ENCODE measurements around the gene ROR1. TPM values are rescaled to one million over a fixed set of nuclear protein-coding genes. Genes with fewer than 3 reads are reported as not detected.

Gene ROR1
- total RNA-seq, 3 donors from 2014 or later = 3.1 to 19.8 (median 3.4) TPM

- no peak for ATAC-seq
- TF ChIP-seq CTCF (IDR thresholded peaks at IDR 0.05) = no peak
- intact Hi-C loops (cut with DNase I, micrococcal nuclease) = no loop called here
Measured at GRCh38 chr1:63951059-63951946, 177.5 kb downstream of the ROR1 start.

DNA sequence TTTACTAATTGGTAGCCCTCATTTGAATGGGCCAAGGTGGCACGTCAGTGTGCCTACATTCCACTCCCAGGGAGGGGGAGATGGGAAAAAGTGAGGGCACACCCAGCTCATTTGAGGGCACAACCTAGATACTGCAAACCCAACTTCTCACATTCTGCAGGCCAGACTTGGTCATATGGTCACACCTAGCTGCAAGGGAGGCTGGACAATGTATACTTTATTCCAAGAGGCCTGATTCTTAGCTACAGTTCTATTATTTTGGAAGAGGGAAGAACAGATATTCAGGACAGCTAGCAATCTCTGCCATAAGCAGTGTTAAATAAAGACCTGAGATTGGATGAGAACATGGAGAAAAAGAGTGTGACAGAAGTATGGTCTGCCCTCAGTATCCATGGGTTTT, 180.4 kb downstream of the ROR1 start:
- H3K36me3 ChIP-seq (ENCODE audit: low read depth) = no peaks in the 10 kb centered on the region
- H3K4me3 ChIP-seq = no peak overlapping the region
- no peak for ATAC-seq
- intact Hi-C loops (cut with DNase I, micrococcal nuclease) = no loop called here
- peaks cover 12% of the 10 kb centered on the region for H3K9me3 ChIP-seq
- H3K4me1 ChIP-seq (ENCODE audit: low read depth) = no peaks in the 10 kb centered on the region
- no peak for TF ChIP-seq CTCF (IDR thresholded peaks at IDR 0.05)
- no peak for DNase-seq

More at GRCh38 chr1:63951059-63951946, 177.5 kb downstream of the ROR1 start:
- H3K4me1 ChIP-seq (ENCODE audit: low read depth) = no peaks in the 10 kb centered on the region
- DNase-seq = no peak
- H3K4me3 ChIP-seq = no peak overlapping the region
- peaks cover 12% of the 10 kb centered on the region for H3K9me3 ChIP-seq
- no peaks in the 10 kb centered on the region for H3K36me3 ChIP-seq (ENCODE audit: low read depth)

DNA sequence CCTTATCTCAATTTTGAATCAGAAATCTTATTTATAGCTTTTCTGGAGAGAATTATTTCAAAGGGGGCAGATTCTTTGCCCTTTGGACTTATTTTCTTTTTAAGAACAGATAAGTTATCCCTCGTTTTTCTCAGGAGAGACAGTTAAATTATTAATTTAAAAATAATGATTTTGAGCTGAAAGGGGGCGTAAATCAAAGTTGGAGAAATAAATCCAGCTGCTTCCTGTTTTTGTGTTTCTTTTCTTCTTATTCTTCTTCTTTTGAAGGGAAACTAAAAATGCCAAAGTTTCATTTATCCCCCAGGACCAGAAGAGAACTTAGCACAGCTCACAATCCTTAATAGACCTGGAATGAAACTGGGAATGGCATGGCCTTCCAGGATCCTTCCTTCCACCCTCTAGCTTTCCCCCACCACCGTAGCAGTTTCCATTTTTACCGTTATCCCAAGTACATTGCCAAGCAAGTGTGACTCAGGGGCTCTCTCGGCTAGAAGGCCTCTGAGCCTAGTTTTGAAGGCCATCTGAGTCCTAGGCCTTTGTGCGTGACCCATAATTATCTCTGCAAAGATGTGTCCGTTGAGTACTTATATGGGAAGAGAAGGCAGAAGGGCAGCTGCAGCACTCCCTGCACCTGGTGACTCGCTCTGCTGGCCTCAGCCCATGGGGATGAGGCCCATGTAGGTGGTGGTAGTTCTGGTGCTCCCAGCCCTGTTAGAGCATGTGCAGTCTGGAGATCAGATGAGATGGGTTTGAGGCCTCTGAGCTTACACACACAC, 181.7 kb downstream of the ROR1 start:
- Histone ChIP-seq H3K4me3 (no peak overlapping the region), H3K4me1 (ENCODE audit: low read depth) (no peaks in the 10 kb centered on the region), H3K9me3 (peaks cover 12% of the 10 kb centered on the region), H3K36me3 (ENCODE audit: low read depth) (no peaks in the 10 kb centered on the region)
- no peak for ATAC-seq
- DNase-seq = no peak
- TF ChIP-seq CTCF (IDR thresholded peaks at IDR 0.05) = no peak
- intact Hi-C loops (cut with DNase I, micrococcal nuclease) = no loop called here

- H3K4me3 ChIP-seq = no peak overlapping the region
- H3K4me1 ChIP-seq (ENCODE audit: low read depth) = no peaks in the 10 kb centered on the region
- TF ChIP-seq CTCF (IDR thresholded peaks at IDR 0.05) = no peak
- no peak for DNase-seq
- ATAC-seq = no peak
- no peaks in the 10 kb centered on the region for H3K36me3 ChIP-seq (ENCODE audit: low read depth)
- intact Hi-C loops (cut with DNase I, micrococcal nuclease) = no loop called here
- peaks cover 11% of the 10 kb centered on the region for H3K9me3 ChIP-seq
Measured at GRCh38 chr1:63958556-63958955, 184.7 kb downstream of the ROR1 start.

GRCh38 chr1:63960326-63960725, 186.5 kb downstream of the ROR1 start:
- ATAC-seq = no peak
- Histone ChIP-seq H3K36me3 (ENCODE audit: low read depth) (no peaks in the 10 kb centered on the region), H3K4me1 (ENCODE audit: low read depth) (no peaks in the 10 kb centered on the region), H3K4me3 (no peak overlapping the region), H3K9me3 (no peaks in the 10 kb centered on the region)
- TF ChIP-seq CTCF (IDR thresholded peaks at IDR 0.05) = no peak
- no peak for DNase-seq
- intact Hi-C loops (cut with DNase I, micrococcal nuclease) = no loop called here

All from mucosa of descending colon (tissue), 3 donors.